Skeletal muscle tissue (tissue), 4 donors: ENCODE measurements around the gene DPCD. TPM values are rescaled to one million over a fixed set of nuclear protein-coding genes. Genes with fewer than 3 reads are reported as not detected.

Source experiments
- H3K27ac ChIP-seq: one replicate; pipeline ENCODE4 v1.7.0; 2013; ENCODE audit warnings: mild to moderate bottlenecking, low read depth, low read length, inconsistent platforms
- H3K27me3 ChIP-seq, 3 donors: one replicate each; pipeline ENCODE4 v1.7.0; 2013; ENCODE audit warnings: low read length in 3 of 3; ENCODE audit not compliant: control insufficient read depth in 3 of 3, insufficient read depth in 3 of 3
- H3K36me3 ChIP-seq, 3 donors: one replicate each; pipeline ENCODE4 v1.7.0; 2013; ENCODE audit warnings: low read length in 3 of 3; ENCODE audit not compliant: control insufficient read depth in 3 of 3, insufficient read depth in 3 of 3
- H3K4me1 ChIP-seq, 3 donors: one replicate each; pipeline ENCODE4 v1.7.0; 2013; ENCODE audit warnings: low read length in 3 of 3, mild to moderate bottlenecking in 3 of 3; ENCODE audit not compliant: control insufficient read depth in 3 of 3, insufficient read depth in 3 of 3
- H3K4me3 ChIP-seq, 3 donors: one replicate each; pipeline ENCODE4 v1.7.0; 2013; ENCODE audit warnings: low read length in 3 of 3
- H3K9ac ChIP-seq, 3 donors: one replicate each; pipeline ENCODE4 v1.7.0; 2013; ENCODE audit warnings: low read length in 3 of 3, mild to moderate bottlenecking in 3 of 3, moderate library complexity in 2 of 3, low read depth in 1 of 3
- H3K9me3 ChIP-seq, 3 donors: one replicate each; pipeline ENCODE4 v1.7.0; 2013; ENCODE audit warnings: low read length in 3 of 3; ENCODE audit not compliant: control insufficient read depth in 3 of 3
- total RNA-seq: library from RNA; depleted of rRNA; stranded (reverse); fragments of >200 nt; gene quantifications from one replicate; pipeline ENCODE4 v1.2.3, GENCODE V29; 2014
- donor health status: Osteomylitis.

Gene DPCD
- 20.4 TPM for total RNA-seq

DNA sequence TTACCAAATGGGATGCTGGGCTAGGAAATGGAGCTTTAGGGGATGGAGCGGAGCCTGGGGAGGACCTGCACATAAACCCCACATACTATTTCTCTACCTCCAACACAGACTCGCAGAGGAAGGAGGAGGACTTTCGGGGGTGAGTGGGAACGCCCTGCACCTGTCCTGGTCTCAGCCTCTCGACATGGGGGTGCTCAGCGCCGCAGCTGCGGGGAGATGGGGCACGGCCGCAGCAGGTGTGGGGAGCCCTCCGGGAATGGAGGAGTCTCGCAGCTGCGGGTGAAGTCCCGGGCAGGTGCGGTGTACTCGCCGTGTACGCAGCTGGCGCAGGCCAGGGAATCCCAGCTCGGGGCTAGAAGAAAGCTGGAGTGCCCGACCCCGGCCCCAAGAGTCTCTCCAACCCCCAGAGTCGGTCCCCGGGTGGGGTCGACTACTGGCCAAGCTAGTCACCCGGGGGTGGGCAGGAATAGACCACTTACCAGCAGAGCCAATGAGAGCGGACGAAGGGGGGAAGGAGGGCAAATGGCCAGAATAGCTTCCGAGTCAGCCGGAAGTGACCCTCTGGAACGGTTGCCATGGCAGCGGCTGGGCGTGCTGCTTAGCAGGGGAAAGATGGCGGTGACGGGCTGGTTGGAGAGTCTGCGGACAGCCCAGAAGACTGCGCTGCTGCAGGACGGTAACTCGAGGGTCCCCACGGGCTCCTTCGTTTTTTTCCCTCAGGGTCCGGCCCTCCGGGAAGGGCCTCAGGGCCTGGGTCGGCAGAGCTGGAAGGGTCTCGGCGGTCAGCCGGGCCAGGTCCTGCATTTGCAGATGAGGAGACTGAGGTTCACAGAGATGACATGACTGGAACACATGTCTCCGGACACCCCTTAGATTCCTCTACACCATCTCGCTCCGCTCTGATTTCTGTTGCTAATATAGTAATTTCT, at the start of gene DPCD, which contains the start of gene POLL:
Gene DPCD (plus strand): TSS at position 597 of the 929 bp plus-strand sequence. CDS start 16 bp downstream, at position 613.
Gene POLL (minus strand): TSS at position 533 of the 929 bp plus-strand sequence. CDS start 897 bp downstream, outside the sequence.
- Histone ChIP-seq H3K36me3 (peaks cover 20 to 21% (median 21%) of the 10 kb centered on the region in 3 donors), H3K9ac (peak within 1 kb of the TSS; percentile 88 to 96 (median 94)), H3K9me3 (no peaks in the 10 kb centered on the region), H3K27me3 (no peaks in the 10 kb centered on the region), H3K4me3 (peak within 1 kb of the TSS; percentile 98 to 100 (median 99)), H3K4me1 (peaks cover 17 to 22% (median 18%) of the 10 kb centered on the region in 3 donors), H3K27ac (peak within 1 kb of the TSS; percentile 77)

DNA sequence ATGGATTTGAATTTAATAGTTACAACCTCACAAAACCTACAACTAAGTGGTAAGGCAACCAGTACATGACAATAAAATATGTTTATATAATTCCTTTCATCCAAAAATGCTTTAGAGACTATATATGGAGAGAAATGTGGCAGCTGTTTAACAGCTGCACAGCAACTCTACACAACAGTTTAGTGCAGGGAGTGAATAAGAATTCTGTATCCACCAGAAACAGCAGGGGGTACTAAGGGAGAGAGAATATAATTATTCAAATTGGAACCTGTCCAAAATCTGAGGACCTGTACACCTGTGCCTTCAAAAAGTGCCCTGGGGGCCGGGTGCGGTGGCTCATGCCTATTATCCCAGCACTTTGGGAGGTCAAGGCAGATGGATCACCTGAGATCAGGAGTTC, 49.7 kb upstream of the DPCD start:
- Histone ChIP-seq H3K36me3 (peaks cover 6 to 18% (median 17%) of the 10 kb centered on the region in 3 donors), H3K9me3 (no peaks in the 10 kb centered on the region), H3K4me3 (no peak overlapping the region), H3K9ac (no peak overlapping the region), H3K4me1 (no peaks in the 10 kb centered on the region), H3K27me3 (no peaks in the 10 kb centered on the region), H3K27ac (no peak overlapping the region)

DNA sequence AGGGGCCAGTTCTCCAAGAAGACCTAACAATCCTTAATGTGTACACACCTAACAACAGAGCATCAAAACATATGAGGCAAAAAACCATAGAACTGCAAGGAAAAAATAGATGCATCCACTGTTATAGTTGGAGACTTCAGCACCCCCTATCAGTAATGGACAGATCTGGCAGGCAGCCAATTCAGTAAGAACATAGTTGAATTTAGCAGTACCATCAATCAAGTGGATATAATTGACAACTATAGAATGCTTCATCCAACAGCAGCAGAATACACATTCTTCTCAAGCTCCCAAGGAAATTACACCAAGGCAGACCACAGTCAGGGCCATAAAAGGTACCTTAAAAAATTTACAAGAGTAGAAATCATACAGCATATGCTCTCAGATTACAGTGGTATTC, 42.2 kb upstream of the DPCD start:
- no peaks in the 10 kb centered on the region for H3K9me3 ChIP-seq
- peaks cover 0 to 5% (median 2%) of the 10 kb centered on the region in 3 donors for H3K36me3 ChIP-seq
- peaks cover 2 to 11% (median 5%) of the 10 kb centered on the region in 3 donors for H3K4me1 ChIP-seq
- H3K27ac ChIP-seq, result no peak overlapping the region
- H3K9ac ChIP-seq, result no peak overlapping the region
- H3K27me3 ChIP-seq, result no peaks in the 10 kb centered on the region
- no peak overlapping the region for H3K4me3 ChIP-seq

DNA sequence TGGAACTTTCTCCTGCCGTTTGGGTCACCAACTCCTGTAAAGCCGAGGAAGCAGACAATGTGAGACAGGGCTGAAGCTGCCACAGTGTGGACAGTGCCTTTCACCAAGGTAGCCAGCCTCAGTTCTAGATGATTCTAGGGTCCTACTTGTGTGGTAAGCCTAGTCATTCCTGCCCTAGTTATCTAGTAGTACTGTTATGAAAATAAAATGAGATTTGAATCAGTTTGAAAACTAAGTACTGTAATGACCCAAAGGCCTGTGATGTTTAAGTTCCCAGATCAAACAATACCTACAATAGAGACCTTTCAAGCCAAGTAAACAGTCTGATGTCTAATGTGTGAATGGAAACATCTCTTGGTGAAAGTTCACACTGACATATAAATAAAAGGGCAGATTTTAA, 37.2 kb upstream of the DPCD start:
- Histone ChIP-seq H3K36me3 (peaks cover 5 to 34% (median 27%) of the 10 kb centered on the region in 3 donors), H3K4me3 (no peak overlapping the region), H3K27ac (no peak overlapping the region), H3K4me1 (peaks cover 2 to 12% (median 5%) of the 10 kb centered on the region in 3 donors), H3K9ac (no peak overlapping the region), H3K27me3 (no peaks in the 10 kb centered on the region), H3K9me3 (no peaks in the 10 kb centered on the region)

DNA sequence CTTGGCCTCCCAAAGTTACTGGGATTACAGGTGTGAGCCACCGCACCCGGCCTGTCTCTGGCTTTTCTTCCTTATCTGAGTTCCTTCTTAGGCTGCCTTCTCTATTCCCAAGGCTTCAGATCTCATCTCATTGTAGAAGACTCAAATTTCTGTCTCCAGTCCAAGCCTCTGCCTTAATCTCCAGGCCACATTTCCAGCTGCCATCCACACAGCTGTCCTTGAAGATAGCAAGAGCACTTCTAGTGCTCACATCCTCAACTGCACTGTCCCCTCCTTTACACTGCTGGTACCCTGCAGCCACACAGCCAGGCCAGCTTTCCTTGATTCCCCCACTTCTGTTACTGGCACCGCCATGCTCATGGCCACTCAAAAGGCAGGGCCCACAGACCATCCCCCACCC, 35.7 kb upstream of the DPCD start:
- H3K4me1 ChIP-seq, result peaks cover 2 to 12% (median 5%) of the 10 kb centered on the region in 3 donors
- no peaks in the 10 kb centered on the region for H3K9me3 ChIP-seq
- H3K27ac ChIP-seq, result no peak overlapping the region
- no peaks in the 10 kb centered on the region for H3K27me3 ChIP-seq
- peaks cover 5 to 34% (median 27%) of the 10 kb centered on the region in 3 donors for H3K36me3 ChIP-seq
- no peak overlapping the region for H3K9ac ChIP-seq
- H3K4me3 ChIP-seq, result no peak overlapping the region

DNA sequence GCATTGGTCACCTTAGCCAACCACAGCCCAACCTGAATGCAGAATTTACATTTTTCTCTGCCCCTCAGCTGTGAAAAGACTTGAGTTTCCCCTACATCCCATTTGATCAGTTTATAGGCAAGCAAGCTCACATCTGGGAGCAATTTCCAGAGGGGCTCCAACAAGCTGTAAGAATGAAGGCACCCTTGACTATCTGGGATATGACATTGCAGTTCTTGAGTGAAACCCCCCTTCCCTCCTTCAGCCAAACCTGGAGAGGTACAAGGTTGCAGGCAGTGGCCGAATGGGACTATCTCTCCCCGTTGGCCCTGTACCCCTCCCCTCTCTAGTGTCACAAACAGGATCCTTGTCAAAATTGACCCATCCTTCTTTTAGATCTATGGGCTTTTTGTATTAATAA, 30.6 kb upstream of the DPCD start:
- no peaks in the 10 kb centered on the region for H3K4me1 ChIP-seq
- no peak overlapping the region for H3K27ac ChIP-seq
- H3K36me3 ChIP-seq, result peaks cover 2 to 24% (median 15%) of the 10 kb centered on the region in 3 donors
- H3K4me3 ChIP-seq, result no peak overlapping the region
- H3K27me3 ChIP-seq, result peaks cover 0 to 30% (median 17%) of the 10 kb centered on the region in 3 donors
- H3K9me3 ChIP-seq, result no peaks in the 10 kb centered on the region
- no peak overlapping the region for H3K9ac ChIP-seq

DNA sequence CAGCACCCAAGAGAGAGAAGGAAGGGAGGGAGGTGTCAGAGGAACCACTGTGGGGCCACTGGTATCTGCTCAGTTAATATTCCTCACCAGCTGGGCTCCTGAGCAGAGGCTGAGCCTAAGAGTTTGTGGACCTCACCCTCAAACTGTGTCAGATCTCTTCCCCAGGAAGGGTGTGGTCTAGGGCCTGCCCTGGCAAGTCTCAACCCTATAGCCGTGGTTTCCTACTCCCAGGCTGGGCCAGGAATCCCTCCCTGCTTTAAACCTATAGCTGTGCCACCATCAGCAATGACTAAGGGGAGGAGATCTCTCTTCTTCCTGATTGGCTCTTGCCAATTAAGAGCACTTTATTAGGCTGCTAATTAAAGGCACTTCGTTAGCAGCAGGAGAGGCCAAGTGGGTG, 29.9 kb upstream of the DPCD start:
- H3K27ac ChIP-seq, result no peak overlapping the region
- no peak overlapping the region for H3K4me3 ChIP-seq
- H3K36me3 ChIP-seq, result peaks cover 2 to 18% (median 10%) of the 10 kb centered on the region in 3 donors
- no peaks in the 10 kb centered on the region for H3K9me3 ChIP-seq
- H3K9ac ChIP-seq, result no peak overlapping the region
- H3K4me1 ChIP-seq, result no peaks in the 10 kb centered on the region
- H3K27me3 ChIP-seq, result peaks cover 4 to 35% (median 19%) of the 10 kb centered on the region in 3 donors

DNA sequence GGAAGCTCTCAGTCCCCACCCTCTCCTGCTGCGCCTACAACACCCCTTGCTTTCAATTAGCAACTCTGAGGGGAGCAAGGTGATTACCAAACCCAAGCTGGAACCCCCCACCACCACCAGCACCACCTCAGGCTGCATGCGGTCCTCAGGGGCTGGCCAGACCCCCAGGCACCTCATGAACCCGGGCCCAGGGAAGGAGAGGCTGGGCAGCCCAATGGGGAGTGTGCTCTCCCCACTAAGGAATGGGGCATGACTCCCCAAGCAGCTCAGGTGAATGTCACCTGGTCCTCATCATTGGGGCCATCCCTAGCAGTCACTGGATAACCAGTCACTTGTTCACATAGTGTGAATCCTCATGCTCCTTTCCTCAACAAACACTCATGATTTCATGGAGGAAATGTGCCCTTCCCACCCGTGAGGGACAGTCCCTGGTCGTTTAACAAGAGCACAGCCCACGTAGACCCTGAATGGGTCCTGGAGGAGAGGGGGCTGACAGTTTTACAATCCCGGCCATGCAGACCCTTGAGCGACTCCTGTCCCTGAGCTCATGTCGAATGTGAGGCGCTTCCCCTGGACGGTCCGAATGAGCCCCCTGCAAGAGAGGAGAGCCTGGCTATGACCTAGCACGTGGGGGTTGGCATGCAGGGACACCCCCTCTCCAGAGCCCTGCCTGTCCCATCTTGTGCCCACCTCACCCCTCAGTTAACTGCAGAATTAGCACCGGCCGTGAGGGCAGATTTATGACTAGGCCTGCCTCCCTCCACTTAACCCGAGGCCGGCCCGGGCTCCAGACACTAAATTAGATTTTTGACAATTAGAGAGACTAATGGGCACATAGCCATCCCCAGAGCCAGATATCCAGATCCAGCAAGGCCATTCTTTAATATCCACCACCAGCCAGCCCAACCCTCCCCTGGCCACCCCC, 29.2 kb upstream of the DPCD start:
- no peak overlapping the region for H3K4me3 ChIP-seq
- no peak overlapping the region for H3K27ac ChIP-seq
- H3K4me1 ChIP-seq, result no peaks in the 10 kb centered on the region
- peaks cover 5 to 41% (median 19%) of the 10 kb centered on the region in 3 donors for H3K27me3 ChIP-seq
- H3K9ac ChIP-seq, result no peak overlapping the region
- H3K36me3 ChIP-seq, result peaks cover 2 to 12% (median 5%) of the 10 kb centered on the region in 3 donors
- H3K9me3 ChIP-seq, result no peaks in the 10 kb centered on the region

DNA sequence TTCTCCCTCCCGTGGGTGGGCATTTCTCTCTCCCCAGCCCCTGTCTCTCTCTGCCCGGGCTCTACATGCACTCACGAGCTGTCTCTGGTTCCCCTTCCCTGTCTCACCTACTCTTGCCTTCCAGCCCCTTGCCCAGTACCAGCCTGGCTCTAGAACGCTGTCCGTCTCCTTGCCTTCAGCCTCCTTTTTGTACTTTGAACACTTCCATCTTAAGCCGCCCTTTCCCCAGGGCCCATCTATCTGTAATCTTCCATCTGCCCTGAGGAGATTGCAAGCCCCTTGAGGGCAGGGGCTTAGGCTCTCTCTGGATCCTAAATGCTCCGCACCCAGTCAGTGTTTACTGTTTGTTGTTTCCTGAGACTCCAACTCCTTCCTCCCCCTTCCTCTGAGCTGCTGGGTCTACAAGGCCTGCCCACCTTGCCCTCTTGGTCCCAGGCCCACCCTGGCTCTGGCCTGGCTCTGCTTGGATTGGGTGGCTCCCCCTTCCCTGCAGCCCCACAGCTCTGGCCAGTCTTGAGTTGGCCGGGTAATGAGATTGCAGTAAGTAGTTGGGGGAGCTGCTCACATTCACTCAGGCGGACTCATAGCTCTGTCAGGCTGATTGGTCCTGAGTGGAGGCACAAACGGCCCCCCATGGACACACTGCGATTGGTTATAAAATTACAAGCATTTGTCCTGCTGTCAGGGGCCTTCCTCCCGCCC, 28.4 kb upstream of the DPCD start:
- Histone ChIP-seq H3K9me3 (no peaks in the 10 kb centered on the region), H3K4me3 (no peak overlapping the region), H3K36me3 (peaks cover 0 to 7% (median 0%) of the 10 kb centered on the region in 3 donors), H3K4me1 (no peaks in the 10 kb centered on the region), H3K9ac (no peak overlapping the region), H3K27me3 (peaks cover 6 to 46% (median 22%) of the 10 kb centered on the region in 3 donors), H3K27ac (no peak overlapping the region)
